Activated CD8-positive, alpha-beta memory T cell treated with anti-CD3 and anti-CD28 coated beads, Interleukin-2, amount 50 U/mL, for 48 hours (primary cell): Measurements from ENCODE around the gene BIK.
"Not testable (repeated sequence)": the region's sequence is repeated elsewhere in the genome, so short reads cannot be mapped to it uniquely, and the experiment has no call there.

ENCODE experiments used
- DNase-seq: peaks from one replicate; pipeline ENCODE4 v3.0.0-alpha.2; 2020

Gene BIK

DNA sequence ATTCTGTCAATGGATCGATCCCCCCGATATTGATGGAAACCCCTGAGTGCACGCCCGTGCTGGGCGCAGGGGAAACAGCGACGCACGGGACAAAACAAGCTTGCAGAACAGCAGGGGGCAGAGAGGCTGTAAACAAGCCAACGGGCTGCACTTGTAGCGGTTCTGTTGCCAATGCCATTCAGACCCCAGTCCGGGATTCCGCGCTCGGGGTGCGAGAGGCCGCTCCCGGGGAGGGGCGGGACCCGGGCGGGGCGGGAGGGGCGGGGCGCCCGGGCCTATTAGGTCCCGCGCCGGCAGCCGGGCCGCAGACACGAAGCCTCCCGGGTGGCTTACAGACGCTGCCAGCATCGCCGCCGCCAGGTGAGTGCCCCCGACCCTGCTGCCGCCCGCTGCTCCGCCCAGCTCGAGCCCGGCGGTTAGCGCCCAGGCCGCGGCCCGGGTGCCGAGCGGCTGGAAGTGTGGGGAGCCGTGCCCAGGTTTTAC lies at the start of gene BIK:
Gene BIK (plus strand): TSS at position 307 of the 483 bp plus-strand sequence. CDS start 13,273 bp downstream, outside the sequence.
- DNase-seq: peak; percentile 75

DNA sequence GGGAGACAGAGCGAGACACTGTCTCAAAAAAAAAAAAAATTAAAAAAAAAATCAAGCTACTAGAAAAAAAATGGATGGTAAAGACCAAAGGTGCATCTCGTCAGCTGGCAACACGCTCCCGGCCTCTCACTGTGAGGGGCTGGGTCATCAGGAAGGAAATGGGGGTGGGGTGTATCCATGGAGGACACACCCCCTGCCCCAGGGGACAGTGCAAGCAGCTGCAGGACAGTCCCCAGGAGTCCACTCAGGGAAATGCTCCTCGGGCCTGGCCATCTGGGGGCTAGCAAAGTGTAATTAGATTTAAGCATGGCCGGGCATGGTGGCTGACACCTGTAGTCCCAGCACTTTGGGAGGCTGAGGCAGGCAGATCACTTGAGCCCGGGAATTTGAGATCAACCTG lies 44.4 kb upstream of the BIK start:
- DNase-seq: no peak

DNA sequence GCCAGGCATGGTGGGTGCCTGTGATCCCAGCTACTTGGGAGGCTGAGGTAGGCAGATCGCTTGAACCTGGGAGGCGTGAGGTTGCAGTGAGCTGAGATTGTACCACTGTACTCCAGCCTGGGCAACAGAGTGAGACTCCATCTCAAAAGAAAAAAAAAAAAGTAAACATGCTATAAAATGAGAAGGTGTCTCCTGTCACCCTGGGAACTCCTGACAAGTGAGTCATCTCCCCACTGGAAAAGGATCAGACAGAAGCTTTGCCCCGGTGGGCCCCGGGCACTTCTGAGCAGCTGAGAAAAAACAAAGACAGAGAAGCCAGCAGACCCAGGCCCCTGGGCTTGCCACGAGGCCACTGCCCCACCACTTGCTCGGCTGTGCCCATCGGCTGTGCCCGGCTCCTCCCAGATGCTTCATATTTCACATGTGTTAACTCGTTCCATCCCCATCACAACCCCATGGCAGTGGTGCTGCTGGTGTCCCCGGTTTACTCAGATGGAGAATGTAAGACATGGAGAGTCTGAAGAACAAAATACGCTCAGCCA lies 43.6 kb upstream of the BIK start:
- no peak for DNase-seq

- DNase-seq: no peak
Observed at GRCh38 chr22:43077121-43077877, 33.3 kb upstream of the BIK start.

- no peak for DNase-seq
Observed at GRCh38 chr22:43078522-43078921, 32.0 kb upstream of the BIK start.

- no peak for DNase-seq
Observed at GRCh38 chr22:43079742-43080141, 30.8 kb upstream of the BIK start.

GRCh38 chr22:43080616-43081015 lies 29.9 kb upstream of the BIK start:
- DNase-seq: no peak

- no peak for DNase-seq
Observed at GRCh38 chr22:43081968-43082367, 28.6 kb upstream of the BIK start.

- DNase-seq: no peak
Observed at GRCh38 chr22:43085658-43086606, 24.6 kb upstream of the BIK start.

DNA sequence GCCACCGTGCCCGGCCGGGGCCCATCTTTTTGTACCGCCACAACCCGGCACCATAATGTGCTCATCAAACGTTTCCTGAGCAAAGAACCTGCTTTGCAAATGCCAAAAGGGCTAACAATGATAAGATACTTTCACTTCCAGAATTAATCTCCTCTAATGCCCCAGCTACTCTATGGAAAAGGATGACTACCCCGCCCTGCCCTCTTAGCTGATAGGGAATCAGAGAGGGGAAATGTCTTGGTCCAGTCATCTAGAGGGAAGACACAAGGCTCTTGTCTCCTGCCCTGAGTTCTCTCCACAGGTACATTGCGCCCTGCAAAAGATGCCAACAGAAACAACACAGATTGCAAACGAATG lies 21.9 kb upstream of the BIK start:
- DNase-seq: no peak

- DNase-seq: peak; percentile 94
Observed at GRCh38 chr22:43088984-43089717, 21.4 kb upstream of the BIK start, which contains the start of gene TTLL1. Gene TTLL1 (minus strand): TSS chr22:43089391. CDS start chr22:43075586, 13,805 bp downstream.

DNA sequence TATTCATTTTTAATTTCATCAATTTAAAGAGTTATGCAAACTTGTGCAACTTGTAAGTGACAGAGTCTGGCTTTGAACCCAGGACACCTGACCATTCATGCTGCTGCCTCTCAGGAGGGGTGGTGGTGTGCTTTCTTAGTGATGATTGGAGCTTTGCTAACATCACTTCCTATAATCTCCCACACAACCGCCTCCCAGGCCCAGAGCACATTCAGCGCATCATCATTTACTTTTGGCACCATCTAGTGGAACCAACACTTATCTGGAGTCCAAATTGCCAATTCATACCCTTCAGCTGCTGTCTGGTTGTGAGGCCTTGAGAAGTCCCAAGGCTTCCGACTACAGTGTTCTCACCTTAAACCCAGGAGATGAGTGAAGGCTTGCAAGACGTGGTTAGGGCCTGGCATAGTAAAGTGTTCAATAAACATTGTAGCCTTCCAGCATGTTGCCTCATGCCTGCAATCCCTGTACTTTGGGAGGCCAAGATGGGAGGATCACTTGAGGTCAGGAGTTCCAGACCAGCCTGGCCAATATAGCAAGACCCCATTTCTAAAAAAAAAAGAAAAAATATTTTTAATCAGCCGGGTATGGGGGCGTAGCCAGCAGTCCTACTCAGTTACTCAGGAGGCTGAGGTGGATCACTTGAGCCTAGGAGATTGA lies 20.3 kb upstream of the BIK start:
- DNase-seq: peak; percentile 66

GRCh38 chr22:43092085-43092484 lies 18.5 kb upstream of the BIK start:
- no peak for DNase-seq

- no peak for DNase-seq
Observed at GRCh38 chr22:43094085-43094484, 16.5 kb upstream of the BIK start.

DNA sequence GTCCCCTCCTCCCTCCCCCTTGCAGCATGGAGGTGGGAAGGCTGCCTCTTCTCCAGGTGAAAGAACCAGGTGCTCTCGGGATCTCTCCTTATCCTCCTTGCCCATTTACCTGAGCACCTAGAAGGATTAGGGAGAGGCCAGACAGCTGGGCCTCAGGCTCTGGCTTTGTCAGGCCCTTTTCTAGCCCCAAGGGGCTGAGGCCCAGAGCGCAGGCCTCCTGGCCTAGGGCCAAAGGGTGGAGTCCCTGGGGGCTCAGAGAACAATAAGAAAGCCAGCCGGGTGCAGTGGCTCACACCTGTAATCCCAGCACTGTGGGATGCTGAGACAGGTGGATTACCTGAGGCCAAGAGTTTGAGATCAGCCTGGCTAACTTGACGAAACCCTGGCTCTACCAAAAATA lies 16.0 kb upstream of the BIK start:
- DNase-seq: no peak

DNA sequence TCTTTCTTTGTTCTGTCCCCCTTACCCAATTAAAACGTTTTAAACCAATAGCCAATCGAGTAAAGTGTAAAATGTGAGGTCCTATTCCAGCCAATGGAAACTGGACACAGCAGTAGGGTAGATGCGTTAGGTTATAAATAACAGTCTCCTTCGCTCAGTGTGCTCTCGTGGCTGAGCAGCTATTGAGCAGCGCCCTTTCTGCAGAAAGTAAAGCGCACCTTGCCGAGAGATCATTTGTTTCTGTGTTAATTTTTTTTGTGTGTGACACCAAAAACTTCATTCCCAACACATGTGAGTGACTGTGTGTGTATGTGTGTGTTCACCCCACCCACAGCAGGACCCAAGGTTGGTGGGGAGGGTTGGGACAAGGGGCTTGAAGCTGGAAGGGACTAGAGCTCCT lies 14.1 kb upstream of the BIK start:
- DNase-seq: no peak

GRCh38 chr22:43098356-43098755 lies 12.2 kb upstream of the BIK start:
- DNase-seq: no peak

- DNase-seq: no peak
Observed at GRCh38 chr22:43099095-43099494, 11.5 kb upstream of the BIK start.

DNA sequence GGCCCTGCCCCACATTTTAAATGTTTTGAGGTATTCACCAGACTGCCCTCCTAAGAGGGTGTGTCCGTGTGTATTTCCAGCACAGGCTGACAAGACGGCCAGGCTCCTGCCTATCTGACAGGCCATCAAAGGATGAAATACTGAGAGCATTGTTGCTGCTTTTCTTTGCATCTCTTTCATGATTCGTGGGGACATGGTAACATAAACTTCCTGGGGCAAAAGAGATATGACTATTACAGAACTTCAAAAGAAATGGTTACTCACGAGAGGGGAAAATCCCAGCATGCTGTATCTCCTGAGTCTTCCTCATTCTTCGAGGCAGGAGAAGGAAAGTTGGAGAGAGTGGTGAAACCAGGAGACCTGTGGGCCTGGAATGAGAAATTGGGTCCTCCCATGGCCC lies 10.3 kb upstream of the BIK start:
- DNase-seq: no peak

- DNase-seq: no peak
Observed at GRCh38 chr22:43101306-43101705, 9.2 kb upstream of the BIK start.

DNA sequence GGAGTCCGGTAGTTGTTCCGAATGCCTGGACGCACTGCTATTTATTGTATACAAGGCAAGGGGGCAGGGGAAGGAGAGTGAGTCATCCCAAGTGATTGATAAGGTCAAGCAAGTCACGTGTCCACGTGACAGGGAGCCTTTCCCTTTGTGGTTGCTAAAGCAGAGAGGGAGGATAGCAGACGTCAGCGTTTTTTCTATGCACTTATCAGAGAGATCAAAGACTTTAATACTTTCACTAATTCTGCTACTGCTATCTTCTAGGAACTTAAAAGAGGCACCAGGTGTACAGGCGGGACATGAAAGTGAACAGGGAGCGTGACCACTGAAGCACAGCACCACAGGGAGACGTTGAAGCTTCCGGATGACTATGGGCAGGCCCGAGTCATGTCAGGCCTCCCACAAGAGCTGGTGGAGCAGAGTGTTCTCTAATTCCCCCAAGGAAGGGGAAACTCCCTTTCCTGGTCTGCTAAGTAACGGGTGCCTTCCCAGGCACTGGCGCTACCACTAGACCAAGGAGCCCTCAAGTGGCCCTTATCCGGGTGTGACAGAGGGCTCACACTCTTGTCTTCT lies 6.4 kb upstream of the BIK start:
- DNase-seq: not testable (repeated sequence)

- DNase-seq: not testable (repeated sequence)
Observed at GRCh38 chr22:43104950-43105349, 5.6 kb upstream of the BIK start.
